ENCODE measurements around the gene GPR12.

GRCh38 chr13:26756961-26757360, 3.6 kb downstream of the GPR12 start:
- TF ChIP-seq POLR2A (IDR thresholded peaks at IDR 0.05) (no peak), CTCF (IDR thresholded peaks at IDR 0.05) (no peak)

Data from lower leg skin (tissue), 3 donors.